ENCODE data around the gene SERPINA5. TPM values are rescaled to one million over a fixed set of nuclear protein-coding genes. Genes with fewer than 3 reads are reported as not detected.

SERPINA5 gene
- total and polyA plus RNA-seq, 10 of the 15 experiments (the other 5 are each of a cell fraction or from before 2014, with no cell fraction given), result 0.90 TPM; not detected in 9

- TF ChIP-seq, protein P1, sequence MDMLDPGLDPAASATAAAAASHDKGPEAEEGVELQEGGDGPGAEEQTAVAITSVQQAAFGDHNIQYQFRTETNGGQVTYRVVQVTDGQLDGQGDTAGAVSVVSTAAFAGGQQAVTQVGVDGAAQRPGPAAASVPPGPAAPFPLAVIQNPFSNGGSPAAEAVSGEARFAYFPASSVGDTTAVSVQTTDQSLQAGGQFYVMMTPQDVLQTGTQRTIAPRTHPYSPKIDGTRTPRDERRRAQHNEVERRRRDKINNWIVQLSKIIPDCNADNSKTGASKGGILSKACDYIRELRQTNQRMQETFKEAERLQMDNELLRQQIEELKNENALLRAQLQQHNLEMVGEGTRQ (IDR thresholded peaks at IDR 0.05; ENCODE audit: borderline replicate concordance, low read depth, low read length), result no peak
- TF ChIP-seq NBN (IDR thresholded peaks at IDR 0.05) (no peak), CREM (IDR thresholded peaks at IDR 0.05; ENCODE audit: low read depth) (no peak), JUNB (IDR thresholded peaks at IDR 0.05) (no peak), SRF (IDR thresholded peaks at IDR 0.05; ENCODE audit: low read depth in 2 of 2, low read length in 2 of 2) (no peak)
These were observed 30.0 kb downstream of the SERPINA5 start (continued) for GRCh38 chr14:94611179-94611578.

GRCh38 chr14:94612174-94612573 lies 30.9 kb downstream of the SERPINA5 start, which contains the start of gene SERPINA3:
TSS of gene SERPINA3 (plus strand) at chr14:94612391. CDS start at chr14:94614442, 2,051 bp downstream.
- BruUV-seq (replicated peaks), result no TSS peak
- POLR2A ChIA-PET, result no interaction called here
- no peak within 1 kb of the TSS for H3K4me2 ChIP-seq (ENCODE audit: control insufficient read depth, insufficient read depth)
- no peak within 1 kb of the TSS for H2AFZ ChIP-seq (ENCODE audit: control insufficient read depth, low read depth, low read length)
- H3K9me3 ChIP-seq (replicated peaks; ENCODE audit: control insufficient read depth, insufficient read depth, low read length), result no peaks in the 10 kb centered on the region; the same call in 2 of the 3 replicates
- H3K27me3 ChIP-seq (replicated peaks in 1 of 2; ENCODE audit: control insufficient read depth in 2 of 2, insufficient read depth in 2 of 2, low read length in 1 of 2), result no peaks in the 10 kb centered on the region; a peak in 1 of 4 replicates
- DNase-seq (ENCODE audit: low read depth, low spot score), result no peak
- H3K4me3 ChIP-seq, result no peak within 1 kb of the TSS
- no peak within 1 kb of the TSS; the same call in 1 of the 2 replicates for H3K9ac ChIP-seq (ENCODE audit: control insufficient read depth, insufficient read depth, low read length)
- H3K36me3 ChIP-seq (ENCODE audit: control insufficient read depth in 2 of 2, insufficient read depth in 2 of 2, low read length in 1 of 2), result no peaks in the 10 kb centered on the region
- intact Hi-C loops (cut with micrococcal nuclease; ENCODE audit: unreplicated experiment), result no loop called here
- SMC1A ChIA-PET (ENCODE audit: uncharacterized antibody, unreplicated experiment), result no interaction called here
- RAD21 ChIA-PET (ENCODE audit: unreplicated experiment), result no interaction called here
- no peaks in the 10 kb centered on the region for H4K20me1 ChIP-seq (ENCODE audit: control insufficient read depth, insufficient read depth)
- FAIRE-seq, result no peak
- in situ Hi-C loops (cut with MboI), result no loop called here
- no peaks in the 10 kb centered on the region for H3K79me2 ChIP-seq (ENCODE audit: control insufficient read depth, insufficient read depth, low read length)
- no peaks in the 10 kb centered on the region for H3K4me1 ChIP-seq (ENCODE audit: control insufficient read depth, insufficient read depth, low read length)
- H3K27ac ChIP-seq (ENCODE audit: control insufficient read depth, insufficient read depth), result no peak within 1 kb of the TSS
- WGBS (ENCODE audit: insufficient coverage, insufficient replicate concordance, low lambda C conversion rate, missing lambda C conversion rate), result 3% methylated on average over 4 of the region's 4 CpGs
- CTCF ChIA-PET, result no interaction called here
- no peak for ATAC-seq
- no peak for TF ChIP-seq YY1 (IDR thresholded peaks at IDR 0.05; ENCODE audit: low read depth, low read length)
- TF ChIP-seq MEF2A (IDR thresholded peaks at IDR 0.05; ENCODE audit: insufficient read depth, low read depth, low read length), result no peak
- TF ChIP-seq PML (IDR thresholded peaks at IDR 0.05; ENCODE audit: low read length), result no peak
- TF ChIP-seq NFXL1 (IDR thresholded peaks at IDR 0.05; ENCODE audit: borderline replicate concordance), result no peak
- TF ChIP-seq, protein P2, sequence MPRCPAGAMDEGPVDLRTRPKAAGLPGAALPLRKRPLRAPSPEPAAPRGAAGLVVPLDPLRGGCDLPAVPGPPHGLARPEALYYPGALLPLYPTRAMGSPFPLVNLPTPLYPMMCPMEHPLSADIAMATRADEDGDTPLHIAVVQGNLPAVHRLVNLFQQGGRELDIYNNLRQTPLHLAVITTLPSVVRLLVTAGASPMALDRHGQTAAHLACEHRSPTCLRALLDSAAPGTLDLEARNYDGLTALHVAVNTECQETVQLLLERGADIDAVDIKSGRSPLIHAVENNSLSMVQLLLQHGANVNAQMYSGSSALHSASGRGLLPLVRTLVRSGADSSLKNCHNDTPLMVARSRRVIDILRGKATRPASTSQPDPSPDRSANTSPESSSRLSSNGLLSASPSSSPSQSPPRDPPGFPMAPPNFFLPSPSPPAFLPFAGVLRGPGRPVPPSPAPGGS (IDR thresholded peaks at IDR 0.05; ENCODE audit: borderline replicate concordance, insufficient read depth, low read depth, low read length, poor library complexity, severe bottlenecking), result no peak
- TF ChIP-seq, protein P3, sequence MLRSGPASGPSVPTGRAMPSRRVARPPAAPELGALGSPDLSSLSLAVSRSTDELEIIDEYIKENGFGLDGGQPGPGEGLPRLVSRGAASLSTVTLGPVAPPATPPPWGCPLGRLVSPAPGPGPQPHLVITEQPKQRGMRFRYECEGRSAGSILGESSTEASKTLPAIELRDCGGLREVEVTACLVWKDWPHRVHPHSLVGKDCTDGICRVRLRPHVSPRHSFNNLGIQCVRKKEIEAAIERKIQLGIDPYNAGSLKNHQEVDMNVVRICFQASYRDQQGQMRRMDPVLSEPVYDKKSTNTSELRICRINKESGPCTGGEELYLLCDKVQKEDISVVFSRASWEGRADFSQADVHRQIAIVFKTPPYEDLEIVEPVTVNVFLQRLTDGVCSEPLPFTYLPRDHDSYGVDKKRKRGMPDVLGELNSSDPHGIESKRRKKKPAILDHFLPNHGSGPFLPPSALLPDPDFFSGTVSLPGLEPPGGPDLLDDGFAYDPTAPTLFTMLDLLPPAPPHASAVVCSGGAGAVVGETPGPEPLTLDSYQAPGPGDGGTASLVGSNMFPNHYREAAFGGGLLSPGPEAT (IDR thresholded peaks at IDR 0.05; ENCODE audit: low read depth), result no peak
- TF ChIP-seq POU2F2 (IDR thresholded peaks at IDR 0.05; ENCODE audit: borderline replicate concordance, low read depth, low read length), result no peak
- no peak for TF ChIP-seq STAT1 (conservative IDR thresholded peaks at IDR 0.05)
- no peak for TF ChIP-seq TAF1 (IDR thresholded peaks at IDR 0.05; ENCODE audit: borderline replicate concordance, low read depth, low read length)
- no peak for TF ChIP-seq MTA2 (IDR thresholded peaks at IDR 0.05; ENCODE audit: low read depth)
- TF ChIP-seq BCLAF1 (IDR thresholded peaks at IDR 0.05), result no peak
